DOHH2 (cell line): ENCODE data around the gene SYCN.

ENCODE experiments used
- H3F3A ChIP-seq: fragments of 200-600 bp; sonication (generic), shearing (Covaris generic); 2 replicates; pipeline ENCODE4 v1.6.0; 2016; ENCODE audit warnings: antibody characterized with exemption, mild to moderate bottlenecking; ENCODE audit not compliant: control insufficient read depth, insufficient read depth
- H3K27ac ChIP-seq: fragments of 200-600 bp; sonication (generic); 2 replicates; pipeline ENCODE4 v1.5.1; 2014; ENCODE audit warnings: low read depth, mild to moderate bottlenecking, low read length, moderate library complexity
- H3K27me3 ChIP-seq: fragments of 200-600 bp; sonication (generic); 2 replicates; pipeline ENCODE4 v1.6.1; 2014; ENCODE audit warnings: mild to moderate bottlenecking, low read length, mixed read lengths; ENCODE audit not compliant: control insufficient read depth
- H3K36me3 ChIP-seq: fragments of 200-600 bp; sonication (generic); 2 replicates; pipeline ENCODE4 v1.6.1; 2014; ENCODE audit warnings: mild to moderate bottlenecking, low read length, moderate library complexity, mixed read lengths; ENCODE audit not compliant: control insufficient read depth
- H3K4me1 ChIP-seq: fragments of 200-600 bp; sonication (generic); 2 replicates; pipeline ENCODE4 v1.6.1; 2014; ENCODE audit warnings: mild to moderate bottlenecking, low read length, mixed read lengths; ENCODE audit not compliant: control insufficient read depth
- H3K4me2 ChIP-seq: fragments of 200-600 bp; sonication (generic); 2 replicates; pipeline ENCODE4 v1.6.0; 2014; ENCODE audit warnings: mild to moderate bottlenecking, low read length, moderate library complexity
- H3K4me3 ChIP-seq: fragments of 200-600 bp; sonication (generic); 2 replicates; pipeline ENCODE4 v1.5.1; 2014; ENCODE audit warnings: mild to moderate bottlenecking, low read length, mixed read lengths
- H3K79me2 ChIP-seq: fragments of 200-600 bp; sonication (generic); 2 replicates; pipeline ENCODE4 v1.6.1; 2014; ENCODE audit warnings: mild to moderate bottlenecking, low read length, mixed read lengths; ENCODE audit not compliant: control insufficient read depth
- H3K9me2 ChIP-seq: fragments of 200-600 bp; sonication (generic); replicated peaks from 2 replicates; pipeline ENCODE4 v1.6.1; 2014; ENCODE audit warnings: mild to moderate bottlenecking, low read length, mixed read lengths; ENCODE audit not compliant: control insufficient read depth
- H3K9me3 ChIP-seq: fragments of 200-600 bp; sonication (generic); 2 replicates; pipeline ENCODE4 v1.6.1; 2014; ENCODE audit warnings: antibody characterized with exemption, low read length, mixed read lengths; ENCODE audit not compliant: control insufficient read depth, insufficient read depth
- H4K20me1 ChIP-seq: fragments of 200-600 bp; sonication (generic); 2 replicates; pipeline ENCODE4 v1.6.0; 2014; ENCODE audit warnings: low read depth, mild to moderate bottlenecking, antibody characterized with exemption, low read length, moderate library complexity; ENCODE audit not compliant: control insufficient read depth, insufficient read depth
- EZH2phosphoT487 ChIP-seq: fragments of 200-600 bp; sonication (generic); IDR thresholded peaks from 2 replicates; pipeline ENCODE4 v1.6.1; 2017; ENCODE audit warnings: borderline replicate concordance, mild to moderate bottlenecking, antibody characterized with exemption, low read length, moderate library complexity, mixed read lengths
- TF ChIP-seq, protein P1 (sequence below): fragments of 200-600 bp; sonication (generic); IDR thresholded peaks from one replicate; pipeline ENCODE4 v1.5.1; 2014; ENCODE audit warnings: antibody characterized with exemption, mild to moderate bottlenecking, low read depth, low read length; ENCODE audit not compliant: poor library complexity, severe bottlenecking

The SYCN gene

DNA sequence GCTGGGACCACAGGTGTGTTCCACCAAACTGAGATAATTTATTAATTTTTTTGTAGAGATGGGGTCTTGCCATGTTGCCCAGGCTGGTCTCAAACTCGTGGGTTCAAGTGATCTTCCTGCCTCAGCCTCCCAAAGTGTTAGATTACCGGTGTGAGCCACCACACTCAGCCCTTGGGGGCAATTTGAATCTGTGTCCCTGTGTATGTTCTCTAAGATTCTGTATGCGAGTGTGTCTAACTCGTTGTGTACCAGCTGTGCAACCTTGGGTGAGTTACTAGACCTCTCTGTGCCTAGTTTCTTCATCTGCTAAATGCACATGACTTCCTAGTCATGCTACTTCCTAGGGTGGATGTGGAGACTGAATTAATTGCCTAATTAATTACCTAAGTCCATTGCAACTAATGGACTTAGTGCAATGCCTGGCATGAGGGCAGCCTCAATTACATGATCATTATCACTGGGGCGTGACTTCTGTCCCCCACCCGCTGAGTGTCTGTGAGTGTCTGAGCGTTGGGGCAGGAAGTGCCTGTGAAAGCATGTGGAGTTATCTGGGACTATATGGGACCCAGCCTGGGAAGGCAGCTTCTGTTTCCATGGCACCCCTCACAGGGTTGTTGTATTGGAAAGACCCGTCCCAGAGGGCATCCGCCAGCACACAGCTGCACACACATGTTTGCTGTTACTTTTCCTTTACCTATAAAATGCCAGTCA, 9.1 kb downstream of the SYCN start:
- no peaks in the 10 kb centered on the region for H3K4me1 ChIP-seq
- TF ChIP-seq EZH2phosphoT487, result no peak
- TF ChIP-seq, protein P1, sequence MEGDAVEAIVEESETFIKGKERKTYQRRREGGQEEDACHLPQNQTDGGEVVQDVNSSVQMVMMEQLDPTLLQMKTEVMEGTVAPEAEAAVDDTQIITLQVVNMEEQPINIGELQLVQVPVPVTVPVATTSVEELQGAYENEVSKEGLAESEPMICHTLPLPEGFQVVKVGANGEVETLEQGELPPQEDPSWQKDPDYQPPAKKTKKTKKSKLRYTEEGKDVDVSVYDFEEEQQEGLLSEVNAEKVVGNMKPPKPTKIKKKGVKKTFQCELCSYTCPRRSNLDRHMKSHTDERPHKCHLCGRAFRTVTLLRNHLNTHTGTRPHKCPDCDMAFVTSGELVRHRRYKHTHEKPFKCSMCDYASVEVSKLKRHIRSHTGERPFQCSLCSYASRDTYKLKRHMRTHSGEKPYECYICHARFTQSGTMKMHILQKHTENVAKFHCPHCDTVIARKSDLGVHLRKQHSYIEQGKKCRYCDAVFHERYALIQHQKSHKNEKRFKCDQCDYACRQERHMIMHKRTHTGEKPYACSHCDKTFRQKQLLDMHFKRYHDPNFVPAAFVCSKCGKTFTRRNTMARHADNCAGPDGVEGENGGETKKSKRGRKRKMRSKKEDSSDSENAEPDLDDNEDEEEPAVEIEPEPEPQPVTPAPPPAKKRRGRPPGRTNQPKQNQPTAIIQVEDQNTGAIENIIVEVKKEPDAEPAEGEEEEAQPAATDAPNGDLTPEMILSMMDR, result no peak
- H3K27ac ChIP-seq, result no peak overlapping the region
- no peaks in the 10 kb centered on the region for H3K36me3 ChIP-seq
- H3F3A ChIP-seq, result no peaks in the 10 kb centered on the region
- H3K79me2 ChIP-seq, result no peaks in the 10 kb centered on the region
- no peak overlapping the region for H3K4me3 ChIP-seq
- H3K4me2 ChIP-seq, result no peak overlapping the region
- no peaks in the 10 kb centered on the region for H4K20me1 ChIP-seq
- H3K9me2 ChIP-seq, result no peaks in the 10 kb centered on the region
- H3K9me3 ChIP-seq, result no peaks in the 10 kb centered on the region
- peaks cover 7% of the 10 kb centered on the region for H3K27me3 ChIP-seq

DNA sequence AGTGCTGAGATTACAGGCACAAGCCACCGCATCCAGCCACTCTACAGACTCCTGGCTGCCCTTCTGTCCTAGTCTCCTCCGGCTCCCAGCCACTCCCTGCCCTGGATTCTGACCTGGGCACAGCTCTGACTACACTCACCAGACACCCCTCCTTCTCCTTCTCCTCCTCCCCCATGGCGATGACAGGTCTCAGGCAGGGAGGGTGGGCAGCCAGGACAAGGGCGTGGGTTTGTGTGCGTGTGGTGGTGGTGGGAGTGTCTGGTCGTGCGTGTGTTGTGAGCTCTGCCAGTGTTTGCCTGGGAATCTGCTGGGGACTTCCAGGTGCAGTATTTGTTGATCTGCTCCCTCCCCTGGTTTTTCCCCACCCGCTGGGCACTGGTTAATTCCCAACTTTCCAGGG, 10.3 kb downstream of the SYCN start:
- Histone ChIP-seq H3F3A (no peaks in the 10 kb centered on the region), H3K9me2 (no peaks in the 10 kb centered on the region), H3K36me3 (no peaks in the 10 kb centered on the region), H3K4me2 (no peak overlapping the region), H3K4me1 (no peaks in the 10 kb centered on the region), H3K27me3 (peaks cover 7% of the 10 kb centered on the region), H3K79me2 (no peaks in the 10 kb centered on the region), H3K27ac (no peak overlapping the region), H4K20me1 (no peaks in the 10 kb centered on the region), H3K4me3 (no peak overlapping the region), H3K9me3 (no peaks in the 10 kb centered on the region)
- TF ChIP-seq EZH2phosphoT487, result no peak
- TF ChIP-seq, protein P1, result no peak

DNA sequence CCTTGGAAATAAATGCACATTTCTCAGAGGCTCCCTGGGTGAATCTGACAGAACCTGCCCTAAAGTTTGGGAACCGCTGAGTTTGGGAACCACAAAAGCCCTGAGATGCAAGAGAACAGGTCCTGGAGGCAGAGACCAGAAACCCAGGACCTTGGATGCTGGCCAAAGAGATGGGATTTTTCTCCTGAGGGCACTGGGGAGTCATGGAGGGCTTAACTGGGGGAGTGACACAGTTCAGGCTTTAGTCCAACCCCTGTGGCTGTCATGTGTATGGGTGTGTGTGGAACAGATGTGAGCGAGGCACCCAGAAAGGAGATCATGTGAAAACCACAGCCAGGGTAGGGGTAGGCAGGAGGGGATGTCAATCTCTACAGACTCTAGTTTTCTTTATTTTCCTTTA, 11.2 kb downstream of the SYCN start:
- Histone ChIP-seq H3K36me3 (no peaks in the 10 kb centered on the region), H3F3A (no peaks in the 10 kb centered on the region), H3K79me2 (no peaks in the 10 kb centered on the region), H3K27me3 (peaks cover 5% of the 10 kb centered on the region), H3K4me1 (no peaks in the 10 kb centered on the region), H3K27ac (no peak overlapping the region), H3K4me3 (no peak overlapping the region), H3K9me2 (no peaks in the 10 kb centered on the region), H3K4me2 (no peak overlapping the region), H3K9me3 (no peaks in the 10 kb centered on the region), H4K20me1 (no peaks in the 10 kb centered on the region)
- TF ChIP-seq, protein P1, result no peak
- no peak for TF ChIP-seq EZH2phosphoT487

DNA sequence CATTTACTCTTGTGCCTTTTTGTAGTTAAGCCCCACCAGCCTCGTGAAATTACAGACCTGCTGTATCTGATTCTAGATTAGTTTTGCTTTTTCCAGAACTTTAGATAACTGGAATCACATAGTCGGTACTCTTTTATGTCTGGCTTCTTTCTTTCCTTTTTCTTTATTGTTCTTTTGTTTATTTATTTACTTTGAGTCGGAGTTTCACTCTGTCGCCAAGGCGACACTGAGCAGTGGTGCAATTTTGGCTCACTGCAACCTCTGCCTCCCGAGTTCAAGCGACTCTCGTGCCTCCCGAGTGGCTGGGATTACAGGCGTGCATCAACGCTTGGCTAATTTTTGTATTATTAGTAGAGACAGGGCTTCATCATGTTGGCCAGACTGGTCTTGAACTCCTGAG, 13.3 kb downstream of the SYCN start:
- H3K79me2 ChIP-seq, result no peaks in the 10 kb centered on the region
- no peaks in the 10 kb centered on the region for H3K9me3 ChIP-seq
- no peaks in the 10 kb centered on the region for H3K4me1 ChIP-seq
- H3F3A ChIP-seq, result no peaks in the 10 kb centered on the region
- H3K27ac ChIP-seq, result no peak overlapping the region
- H3K36me3 ChIP-seq, result no peaks in the 10 kb centered on the region
- no peak overlapping the region for H3K4me2 ChIP-seq
- TF ChIP-seq, protein P1, result no peak
- TF ChIP-seq EZH2phosphoT487, result no peak
- H3K4me3 ChIP-seq, result no peak overlapping the region
- H4K20me1 ChIP-seq, result no peaks in the 10 kb centered on the region
- H3K9me2 ChIP-seq, result no peaks in the 10 kb centered on the region
- no peaks in the 10 kb centered on the region for H3K27me3 ChIP-seq
